Activated CD4-positive, CD25-positive, alpha-beta regulatory T cell treated with anti-CD3 and anti-CD28 coated beads, Interleukin-2, amount 50 U/mL, for 24 hours (primary cell): ENCODE measurements around the gene MAP3K5.

ENCODE experiments used
- ATAC-seq, 2 donors: fragments of 150-1000 bp; cut with Tn5 transposase; one replicate each; pipeline ENCODE4 v1.10.0; 2021; ENCODE audit warnings: mild to moderate bottlenecking in 1 of 2, moderate library complexity in 1 of 2

MAP3K5 gene

GRCh38 chr6:136641873-136642465, 150.3 kb downstream of the MAP3K5 start:
- no peak for ATAC-seq

- no peak for ATAC-seq
Observed at GRCh38 chr6:136641166-136641565, 151.1 kb downstream of the MAP3K5 start.

- ATAC-seq: no peak
Observed at GRCh38 chr6:136640132-136640915, 152.0 kb downstream of the MAP3K5 start.

GRCh38 chr6:136639702-136640101, 152.6 kb downstream of the MAP3K5 start:
- peak in 1 of 2 donors; percentile 32 for ATAC-seq

GRCh38 chr6:136635615-136636014, 156.7 kb downstream of the MAP3K5 start:
- no peak for ATAC-seq

- ATAC-seq: no peak
Observed at GRCh38 chr6:136633355-136633754, 158.9 kb downstream of the MAP3K5 start.

GRCh38 chr6:136628996-136629395, 163.3 kb downstream of the MAP3K5 start:
- ATAC-seq: peak; percentile 76 to 92

- ATAC-seq: no peak
Observed at GRCh38 chr6:136627191-136627590, 165.1 kb downstream of the MAP3K5 start.

GRCh38 chr6:136625293-136625692, 167.0 kb downstream of the MAP3K5 start:
- no peak for ATAC-seq

GRCh38 chr6:136624347-136624746, 167.9 kb downstream of the MAP3K5 start:
- ATAC-seq: no peak

GRCh38 chr6:136618086-136618485, 174.2 kb downstream of the MAP3K5 start:
- no peak for ATAC-seq

GRCh38 chr6:136616527-136616926, 175.8 kb downstream of the MAP3K5 start:
- ATAC-seq: no peak

- no peak for ATAC-seq
Observed at GRCh38 chr6:136614994-136615393, 177.3 kb downstream of the MAP3K5 start.

GRCh38 chr6:136614350-136614749, 177.9 kb downstream of the MAP3K5 start:
- ATAC-seq: no peak

GRCh38 chr6:136613477-136613876, 178.8 kb downstream of the MAP3K5 start:
- ATAC-seq: no peak

GRCh38 chr6:136612666-136613389, 179.4 kb downstream of the MAP3K5 start:
- no peak for ATAC-seq

- ATAC-seq: no peak
Observed at GRCh38 chr6:136611746-136612145, 180.5 kb downstream of the MAP3K5 start.

- no peak for ATAC-seq
Observed at GRCh38 chr6:136611133-136611532, 181.1 kb downstream of the MAP3K5 start.

GRCh38 chr6:136609873-136610706, 182.2 kb downstream of the MAP3K5 start:
- ATAC-seq: no peak

- ATAC-seq: no peak
Observed at GRCh38 chr6:136608991-136609390, 183.3 kb downstream of the MAP3K5 start.

GRCh38 chr6:136607932-136608772, 184.1 kb downstream of the MAP3K5 start:
- peak; percentile 85 to 88 for ATAC-seq
